HEK293 (cell line): ENCODE measurements around the gene XPO4.
A peak's percentile ranks its signal among the peaks of the same experiment; 100 is the strongest.

ENCODE experiments used
- CTCF ChIA-PET: fragments of 350-600 bp; formaldehyde crosslinking; extraction: SDS; loops from one replicate; lab custom pipeline; 2021; ENCODE audit warnings: antibody characterized with exemption; lab: Yijun Ruan, JAX
- POLR2A ChIA-PET: fragments of 300-600 bp; formaldehyde crosslinking; extraction: SDS; loops from one replicate; lab custom pipeline; 2020; ENCODE audit warnings: antibody characterized with exemption, inconsistent platforms; lab: Yijun Ruan, JAX
- H3K27ac ChIP-seq: fragments of 200-500 bp; sonication (Bioruptor generic); 2 replicates; pipeline ENCODE4 v1.5.1; 2014; ENCODE audit warnings: low read depth, low read length, control low read depth, inconsistent platforms; ENCODE audit errors: extremely low read depth
- H3K36me3 ChIP-seq, 2 experiments: fragments of 200-500 bp in 1 of 2; sonication (Bioruptor generic) in 1 of 2; 1 replicate in 1 of 2; 2 replicates in 1 of 2; pipeline ENCODE4 v1.5.1; 2014 to 2017; ENCODE audit warnings: inconsistent platforms in 2 of 2, low read length in 2 of 2; ENCODE audit not compliant: control insufficient read depth in 2 of 2, insufficient read depth in 1 of 2
- H3K4me1 ChIP-seq: fragments of 200-500 bp; sonication (Bioruptor generic); 2 replicates; pipeline ENCODE4 v1.5.1; 2014; ENCODE audit warnings: mild to moderate bottlenecking, low read length, inconsistent platforms; ENCODE audit not compliant: control insufficient read depth, insufficient read depth
- H3K4me3 ChIP-seq: 2 replicates; pipeline ENCODE4 v1.5.1; 2011; ENCODE audit warnings: low read depth, mild to moderate bottlenecking, control low read depth, low read length, moderate library complexity
- H3K9me3 ChIP-seq: fragments of 200-500 bp; sonication (Bioruptor generic); 2 replicates; pipeline ENCODE4 v1.5.1; 2014; ENCODE audit warnings: low read depth, low read length, inconsistent platforms; ENCODE audit not compliant: control insufficient read depth, insufficient read depth
- FEZF1 ChIP-seq: fragments of 450-650 bp; formaldehyde crosslinking; IDR thresholded peaks from 2 replicates; pipeline ENCODE4 v1.5.1; 2016; ENCODE audit warnings: missing biosample characterization, missing genetic modification characterization
- KLF10 ChIP-seq: fragments of 450-650 bp; IDR thresholded peaks from 2 replicates; pipeline ENCODE4 v1.5.1; 2018; ENCODE audit warnings: missing biosample characterization, mild to moderate bottlenecking, missing genetic modification characterization
- KLF16 ChIP-seq: fragments of 450-650 bp; formaldehyde crosslinking; IDR thresholded peaks from 2 replicates; pipeline ENCODE4 v1.5.1; 2017; ENCODE audit warnings: missing biosample characterization, missing genetic modification characterization
- PRDM1 ChIP-seq: fragments of 450-650 bp; formaldehyde crosslinking; IDR thresholded peaks from 2 replicates; pipeline ENCODE4; 2016; ENCODE audit warnings: missing biosample characterization, missing genetic modification characterization
- ZNF114 ChIP-seq: fragments of 450-650 bp; formaldehyde crosslinking; IDR thresholded peaks from 2 replicates; pipeline ENCODE4 v1.5.0; 2017; ENCODE audit warnings: missing biosample characterization, missing genetic modification characterization
- ZNF132 ChIP-seq: fragments of 450-650 bp; formaldehyde crosslinking; IDR thresholded peaks from 2 replicates; pipeline ENCODE4 v1.5.1; 2017; ENCODE audit warnings: missing biosample characterization, missing genetic modification characterization, borderline replicate concordance
- ZNF16 ChIP-seq: fragments of 450-650 bp; formaldehyde crosslinking; IDR thresholded peaks from 2 replicates; pipeline ENCODE4 v1.5.1; 2016; ENCODE audit warnings: low read depth, missing biosample characterization, missing genetic modification characterization
- ZNF221 ChIP-seq: fragments of 450-650 bp; formaldehyde crosslinking; IDR thresholded peaks from 2 replicates; pipeline ENCODE4 v1.5.1; 2017; ENCODE audit warnings: missing biosample characterization, missing genetic modification characterization, borderline replicate concordance
- ZNF266 ChIP-seq: fragments of 450-650 bp; formaldehyde crosslinking; IDR thresholded peaks from 2 replicates; pipeline ENCODE4 v1.5.1; 2016; ENCODE audit warnings: missing biosample characterization, missing genetic modification characterization, low read depth
- ZNF404 ChIP-seq: fragments of 450-650 bp; formaldehyde crosslinking; IDR thresholded peaks from 2 replicates; pipeline ENCODE4 v1.5.1; 2017; ENCODE audit warnings: missing biosample characterization, missing genetic modification characterization
- ZNF449 ChIP-seq: fragments of 450-650 bp; formaldehyde crosslinking; IDR thresholded peaks from 2 replicates; pipeline ENCODE4 v1.5.1; 2017; ENCODE audit warnings: missing biosample characterization, mild to moderate bottlenecking, missing genetic modification characterization, moderate library complexity
- ZNF521 ChIP-seq: fragments of 450-650 bp; formaldehyde crosslinking; IDR thresholded peaks from 2 replicates; pipeline ENCODE4 v1.5.1; 2017; ENCODE audit warnings: missing biosample characterization, mild to moderate bottlenecking, missing genetic modification characterization
- ZNF560 ChIP-seq: fragments of 450-650 bp; formaldehyde crosslinking; IDR thresholded peaks from 2 replicates; pipeline ENCODE4 v1.5.1; 2017; ENCODE audit warnings: missing biosample characterization, missing genetic modification characterization, borderline replicate concordance
- ZNF580 ChIP-seq: fragments of 450-650 bp; formaldehyde crosslinking; IDR thresholded peaks from 2 replicates; pipeline ENCODE4 v1.5.1; 2016; ENCODE audit warnings: missing biosample characterization, missing genetic modification characterization
- ZNF624 ChIP-seq: fragments of 450-650 bp; formaldehyde crosslinking; IDR thresholded peaks from 2 replicates; pipeline ENCODE4 v1.5.1; 2017; ENCODE audit warnings: missing biosample characterization, missing genetic modification characterization
- ZNF791 ChIP-seq: fragments of 450-650 bp; formaldehyde crosslinking; IDR thresholded peaks from 2 replicates; pipeline ENCODE4 v1.5.1; 2016; ENCODE audit warnings: missing biosample characterization, missing genetic modification characterization
- ZSCAN30 ChIP-seq: fragments of 450-650 bp; IDR thresholded peaks from 2 replicates; pipeline ENCODE4 v1.5.1; 2018; ENCODE audit warnings: missing biosample characterization, mild to moderate bottlenecking, missing genetic modification characterization, moderate library complexity

XPO4 gene

GRCh38 chr13:20796791-20797508 is 105.6 kb downstream of the XPO4 start (continued):
- TF ChIP-seq PRDM1 (tag by site-specific recombination) (no peak), KLF10 (tag by site-specific recombination) (no peak)

GRCh38 chr13:20789665-20790064 is 112.9 kb downstream of the XPO4 start:
- Histone ChIP-seq H3K27ac (no peak overlapping the region), H3K9me3 (no peaks in the 10 kb centered on the region), H3K4me3 (no peak overlapping the region), H3K4me1 (peaks cover 3% of the 10 kb centered on the region; the same call in 1 of the 2 replicates), H3K36me3 (peaks cover 0 to 51% of the 10 kb centered on the region in 2 experiments)
- ChIA-PET POLR2A (no interaction called here), CTCF (no interaction called here)
- TF ChIP-seq KLF16 (tag by site-specific recombination) (no peak), ZNF404 (tag by site-specific recombination) (no peak), ZNF16 (tag by site-specific recombination) (no peak), ZNF266 (tag by site-specific recombination) (no peak), ZNF449 (tag by site-specific recombination) (no peak), ZSCAN30 (tag by site-specific recombination) (no peak), ZNF580 (tag by site-specific recombination) (no peak), ZNF132 (tag by site-specific recombination) (no peak), ZNF624 (tag by site-specific recombination) (no peak), ZNF791 (no peak), ZNF521 (tag by site-specific recombination) (no peak)

- peak; percentile 32; the same call in 1 of the 2 replicates for TF ChIP-seq FEZF1 (tag by site-specific recombination)
- TF ChIP-seq ZNF221 = no peak
- H3K4me3 ChIP-seq = no peak overlapping the region
- H3K9me3 ChIP-seq = no peaks in the 10 kb centered on the region
- ChIA-PET CTCF (no interaction called here), POLR2A (no interaction called here)
- H3K36me3 ChIP-seq = peaks cover 0 to 51% of the 10 kb centered on the region in 2 experiments
- no peak overlapping the region for H3K27ac ChIP-seq
- H3K4me1 ChIP-seq = peaks cover 3% of the 10 kb centered on the region; the same call in 1 of the 2 replicates
Observed at GRCh38 chr13:20788312-20788711, 114.2 kb downstream of the XPO4 start.

- H3K4me1 ChIP-seq = peaks cover 3% of the 10 kb centered on the region; the same call in 1 of the 2 replicates
- ChIA-PET CTCF (interaction anchor here (0.6 kb wide), 1 partner anchor 294 kb away, joined by 3 read pairs; no protein-coding TSS in a partner anchor), POLR2A (interaction anchor here (1.4 kb wide), 1 partner anchor 14 kb away, joined by 3 read pairs; the partner anchor contains the start of gene EEF1AKMT1)
- TF ChIP-seq ZNF560 (tag by site-specific recombination) (no peak), ZNF114 (tag by site-specific recombination) (no peak)
- H3K9me3 ChIP-seq = no peaks in the 10 kb centered on the region
- peaks cover 0 to 59% of the 10 kb centered on the region in 2 experiments for H3K36me3 ChIP-seq
- H3K27ac ChIP-seq = no peak overlapping the region
- no peak overlapping the region for H3K4me3 ChIP-seq
Observed at GRCh38 chr13:20787180-20787579, 115.4 kb downstream of the XPO4 start.
